ENCODE data around the gene DPP6.

DNA sequence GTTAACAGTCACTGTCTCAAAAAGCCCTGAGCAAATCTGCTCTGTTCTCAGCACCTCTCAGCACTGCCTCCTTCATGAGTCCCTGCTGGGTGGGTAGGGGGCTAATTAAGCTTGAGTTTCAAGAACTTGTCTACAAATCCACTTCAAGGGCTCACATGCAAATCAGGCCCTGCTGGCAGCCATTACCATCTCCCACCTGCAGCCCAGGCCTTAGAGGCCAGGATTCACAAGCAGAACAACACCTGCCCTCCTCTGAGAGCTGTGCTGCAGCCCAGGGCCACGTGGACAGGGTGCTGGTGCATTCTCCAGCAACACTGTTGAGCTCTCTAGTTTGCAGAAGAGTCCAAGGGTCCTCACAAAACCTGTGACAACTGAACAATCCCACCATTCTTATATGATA lies 119.2 kb downstream of the DPP6 start:
- no peak for TF ChIP-seq TEAD4 (CRISPR knock-in tag; IDR thresholded peaks at IDR 0.05)
- TF ChIP-seq FOXP1 (CRISPR knock-in tag; IDR thresholded peaks at IDR 0.05; ENCODE audit: borderline replicate concordance), result no peak
- TF ChIP-seq ETV6 (CRISPR knock-in tag; IDR thresholded peaks at IDR 0.05), result no peak
- TF ChIP-seq, protein P1, sequence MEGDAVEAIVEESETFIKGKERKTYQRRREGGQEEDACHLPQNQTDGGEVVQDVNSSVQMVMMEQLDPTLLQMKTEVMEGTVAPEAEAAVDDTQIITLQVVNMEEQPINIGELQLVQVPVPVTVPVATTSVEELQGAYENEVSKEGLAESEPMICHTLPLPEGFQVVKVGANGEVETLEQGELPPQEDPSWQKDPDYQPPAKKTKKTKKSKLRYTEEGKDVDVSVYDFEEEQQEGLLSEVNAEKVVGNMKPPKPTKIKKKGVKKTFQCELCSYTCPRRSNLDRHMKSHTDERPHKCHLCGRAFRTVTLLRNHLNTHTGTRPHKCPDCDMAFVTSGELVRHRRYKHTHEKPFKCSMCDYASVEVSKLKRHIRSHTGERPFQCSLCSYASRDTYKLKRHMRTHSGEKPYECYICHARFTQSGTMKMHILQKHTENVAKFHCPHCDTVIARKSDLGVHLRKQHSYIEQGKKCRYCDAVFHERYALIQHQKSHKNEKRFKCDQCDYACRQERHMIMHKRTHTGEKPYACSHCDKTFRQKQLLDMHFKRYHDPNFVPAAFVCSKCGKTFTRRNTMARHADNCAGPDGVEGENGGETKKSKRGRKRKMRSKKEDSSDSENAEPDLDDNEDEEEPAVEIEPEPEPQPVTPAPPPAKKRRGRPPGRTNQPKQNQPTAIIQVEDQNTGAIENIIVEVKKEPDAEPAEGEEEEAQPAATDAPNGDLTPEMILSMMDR (IDR thresholded peaks at IDR 0.05), result no peak
- TF ChIP-seq TP53 (CRISPR knock-in tag; IDR thresholded peaks at IDR 0.05), result no peak
- TF ChIP-seq, protein P2, sequence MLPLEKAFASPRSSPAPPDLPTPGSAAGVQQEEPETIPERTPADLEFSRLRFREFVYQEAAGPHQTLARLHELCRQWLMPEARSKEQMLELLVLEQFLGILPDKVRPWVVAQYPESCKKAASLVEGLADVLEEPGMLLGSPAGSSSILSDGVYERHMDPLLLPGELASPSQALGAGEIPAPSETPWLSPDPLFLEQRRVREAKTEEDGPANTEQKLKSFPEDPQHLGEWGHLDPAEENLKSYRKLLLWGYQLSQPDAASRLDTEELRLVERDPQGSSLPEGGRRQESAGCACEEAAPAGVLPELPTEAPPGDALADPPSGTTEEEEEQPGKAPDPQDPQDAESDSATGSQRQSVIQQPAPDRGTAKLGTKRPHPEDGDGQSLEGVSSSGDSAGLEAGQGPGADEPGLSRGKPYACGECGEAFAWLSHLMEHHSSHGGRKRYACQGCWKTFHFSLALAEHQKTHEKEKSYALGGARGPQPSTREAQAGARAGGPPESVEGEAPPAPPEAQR (CRISPR knock-in tag; IDR thresholded peaks at IDR 0.05), result no peak
- TF ChIP-seq, protein P3, sequence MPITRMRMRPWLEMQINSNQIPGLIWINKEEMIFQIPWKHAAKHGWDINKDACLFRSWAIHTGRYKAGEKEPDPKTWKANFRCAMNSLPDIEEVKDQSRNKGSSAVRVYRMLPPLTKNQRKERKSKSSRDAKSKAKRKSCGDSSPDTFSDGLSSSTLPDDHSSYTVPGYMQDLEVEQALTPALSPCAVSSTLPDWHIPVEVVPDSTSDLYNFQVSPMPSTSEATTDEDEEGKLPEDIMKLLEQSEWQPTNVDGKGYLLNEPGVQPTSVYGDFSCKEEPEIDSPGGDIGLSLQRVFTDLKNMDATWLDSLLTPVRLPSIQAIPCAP (CRISPR knock-in tag; IDR thresholded peaks at IDR 0.05), result no peak
